HEK293 (cell line): Measurements from ENCODE around the gene CORO2B.

Experiments used
- BCL11A ChIP-seq: fragments of 450-650 bp; formaldehyde crosslinking; IDR thresholded peaks from 2 replicates; pipeline ENCODE4 v1.5.1; 2016; ENCODE audit warnings: low read depth, missing biosample characterization, missing genetic modification characterization
- GFI1B ChIP-seq: fragments of 450-650 bp; formaldehyde crosslinking; IDR thresholded peaks from 2 replicates; pipeline ENCODE4 v1.5.1; 2016; ENCODE audit warnings: missing biosample characterization, missing genetic modification characterization
- HOXD13 ChIP-seq: sonication (generic); formaldehyde crosslinking; IDR thresholded peaks from 2 replicates; pipeline ENCODE4 v1.8.0; 2022; ENCODE audit warnings: missing genetic modification reagents, borderline replicate concordance
- ZBTB17 ChIP-seq: fragments of 450-650 bp; formaldehyde crosslinking; IDR thresholded peaks from 2 replicates; pipeline ENCODE4 v1.5.1; 2016; ENCODE audit warnings: missing biosample characterization, missing genetic modification characterization
- ZFP41 ChIP-seq: fragments of 450-650 bp; formaldehyde crosslinking; IDR thresholded peaks from 2 replicates; pipeline ENCODE4 v1.5.1; 2016; ENCODE audit warnings: missing biosample characterization, missing genetic modification characterization, borderline replicate concordance
- ZNF140 ChIP-seq: fragments of 450-650 bp; formaldehyde crosslinking; IDR thresholded peaks from 2 replicates; pipeline ENCODE4 v1.5.1; 2016; ENCODE audit warnings: missing biosample characterization, missing genetic modification characterization
- ZNF16 ChIP-seq: fragments of 450-650 bp; formaldehyde crosslinking; IDR thresholded peaks from 2 replicates; pipeline ENCODE4 v1.5.1; 2016; ENCODE audit warnings: low read depth, missing biosample characterization, missing genetic modification characterization
- ZNF223 ChIP-seq: fragments of 450-650 bp; formaldehyde crosslinking; IDR thresholded peaks from 2 replicates; pipeline ENCODE4 v1.5.1; 2016; ENCODE audit warnings: missing biosample characterization, missing genetic modification characterization
- ZNF239 ChIP-seq: fragments of 450-650 bp; formaldehyde crosslinking; IDR thresholded peaks from 2 replicates; pipeline ENCODE4 v1.5.1; 2016; ENCODE audit warnings: missing biosample characterization, missing genetic modification characterization
- ZNF391 ChIP-seq: fragments of 450-650 bp; formaldehyde crosslinking; IDR thresholded peaks from 2 replicates; pipeline ENCODE4 v1.5.1; 2016; ENCODE audit warnings: low read depth, missing biosample characterization, missing genetic modification characterization, borderline replicate concordance
- ZNF529 ChIP-seq: fragments of 450-650 bp; formaldehyde crosslinking; IDR thresholded peaks from 2 replicates; pipeline ENCODE4 v1.5.1; 2017; ENCODE audit warnings: missing genetic modification characterization, missing biosample characterization; ENCODE audit not compliant: insufficient replicate concordance
- ZNF530 ChIP-seq: fragments of 450-650 bp; formaldehyde crosslinking; IDR thresholded peaks from 2 replicates; pipeline ENCODE4 v1.5.1; 2016; ENCODE audit warnings: low read depth, missing biosample characterization, missing genetic modification characterization
- ZNF548 ChIP-seq: fragments of 450-650 bp; formaldehyde crosslinking; IDR thresholded peaks from 2 replicates; pipeline ENCODE4 v1.5.1; 2016; ENCODE audit warnings: missing biosample characterization, missing genetic modification characterization
- ZNF654 ChIP-seq: fragments of 450-650 bp; formaldehyde crosslinking; IDR thresholded peaks from 2 replicates; pipeline ENCODE4 v1.5.1; 2016; ENCODE audit warnings: low read depth, missing biosample characterization, missing genetic modification characterization
- ZNF792 ChIP-seq: fragments of 450-650 bp; formaldehyde crosslinking; IDR thresholded peaks from 2 replicates; pipeline ENCODE4 v1.5.1; 2016; ENCODE audit warnings: missing biosample characterization, missing genetic modification characterization
- ZSCAN23 ChIP-seq: fragments of 450-650 bp; formaldehyde crosslinking; IDR thresholded peaks from 2 replicates; pipeline ENCODE4 v1.5.1; 2016; ENCODE audit warnings: missing biosample characterization, missing genetic modification characterization
- TF ChIP-seq, protein P1 (sequence below): fragments of 450-650 bp; IDR thresholded peaks from 2 replicates; pipeline ENCODE4 v1.5.1; 2018; ENCODE audit warnings: missing biosample characterization, mild to moderate bottlenecking, missing genetic modification characterization
- TF ChIP-seq, protein P2 (sequence below): fragments of 450-650 bp; formaldehyde crosslinking; IDR thresholded peaks from 2 replicates; pipeline ENCODE4 v1.5.1; 2016; ENCODE audit warnings: missing biosample characterization, missing genetic modification characterization
- TF ChIP-seq, protein P3 (sequence below): fragments of 450-650 bp; formaldehyde crosslinking; optimal IDR thresholded peaks from 2 replicates; pipeline ENCODE3; 2016; ENCODE audit warnings: missing biosample characterization, mild to moderate bottlenecking, missing genetic modification characterization
- TF ChIP-seq, protein P4 (sequence below): fragments of 450-650 bp; formaldehyde crosslinking; IDR thresholded peaks from 2 replicates; pipeline ENCODE4 v1.5.1; 2016; ENCODE audit warnings: missing biosample characterization, missing genetic modification characterization, borderline replicate concordance
- TF ChIP-seq, protein P5 (sequence below): fragments of 450-650 bp; formaldehyde crosslinking; IDR thresholded peaks from 2 replicates; pipeline ENCODE4 v1.5.1; 2016; ENCODE audit warnings: missing biosample characterization, missing genetic modification characterization
- TF ChIP-seq, protein P6 (sequence below): fragments of 450-650 bp; formaldehyde crosslinking; IDR thresholded peaks from 2 replicates; pipeline ENCODE4 v1.5.1; 2016; ENCODE audit warnings: missing biosample characterization, missing genetic modification characterization
- TF ChIP-seq, protein P7 (sequence below): fragments of 450-650 bp; formaldehyde crosslinking; IDR thresholded peaks from 2 replicates; pipeline ENCODE4; 2016; ENCODE audit warnings: missing biosample characterization, missing genetic modification characterization

CORO2B gene

DNA sequence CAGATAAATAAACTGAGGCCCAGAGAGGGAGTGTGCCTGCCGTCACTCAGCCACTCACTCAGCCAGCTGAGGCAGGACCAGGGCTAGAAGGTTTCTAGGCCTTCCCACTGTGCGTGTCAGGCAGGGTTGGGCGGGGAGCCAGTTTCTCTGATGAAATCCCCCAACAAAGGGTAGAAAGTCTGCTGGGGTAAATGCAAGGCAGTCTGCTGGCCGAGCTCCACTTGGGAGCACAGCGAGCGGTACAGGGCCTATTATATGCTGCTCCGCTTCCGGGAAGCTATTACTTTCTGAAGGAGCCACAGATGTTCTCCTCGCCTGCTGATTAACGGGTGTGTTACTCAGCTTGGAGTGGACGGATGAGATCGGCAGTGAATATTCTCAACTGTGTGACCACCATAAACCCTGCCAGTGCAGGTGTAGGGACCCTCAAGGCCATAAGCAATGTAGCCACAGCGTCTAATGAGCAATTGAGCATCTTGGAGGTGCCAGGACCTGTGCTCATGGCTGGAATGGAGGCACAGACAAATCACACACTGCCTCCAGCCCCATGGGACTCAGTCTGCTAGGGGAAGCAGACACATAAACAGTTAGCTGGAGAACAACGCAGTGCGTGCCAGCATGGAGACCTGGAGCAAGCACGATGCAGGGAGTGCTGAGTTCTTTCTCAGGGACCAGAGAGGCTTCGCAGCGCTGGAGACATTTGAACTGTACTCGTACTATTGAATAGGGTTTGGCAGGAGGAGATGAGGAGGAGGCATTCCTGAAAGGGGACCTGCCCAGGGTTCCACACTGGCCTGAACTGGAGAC, 42.1 kb downstream of the CORO2B start (continued):
- TF ChIP-seq, protein P1, sequence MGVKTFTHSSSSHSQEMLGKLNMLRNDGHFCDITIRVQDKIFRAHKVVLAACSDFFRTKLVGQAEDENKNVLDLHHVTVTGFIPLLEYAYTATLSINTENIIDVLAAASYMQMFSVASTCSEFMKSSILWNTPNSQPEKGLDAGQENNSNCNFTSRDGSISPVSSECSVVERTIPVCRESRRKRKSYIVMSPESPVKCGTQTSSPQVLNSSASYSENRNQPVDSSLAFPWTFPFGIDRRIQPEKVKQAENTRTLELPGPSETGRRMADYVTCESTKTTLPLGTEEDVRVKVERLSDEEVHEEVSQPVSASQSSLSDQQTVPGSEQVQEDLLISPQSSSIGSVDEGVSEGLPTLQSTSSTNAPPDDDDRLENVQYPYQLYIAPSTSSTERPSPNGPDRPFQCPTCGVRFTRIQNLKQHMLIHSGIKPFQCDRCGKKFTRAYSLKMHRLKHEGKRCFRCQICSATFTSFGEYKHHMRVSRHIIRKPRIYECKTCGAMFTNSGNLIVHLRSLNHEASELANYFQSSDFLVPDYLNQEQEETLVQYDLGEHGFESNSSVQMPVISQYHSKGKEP, result peak; percentile 81
- TF ChIP-seq, protein P2, sequence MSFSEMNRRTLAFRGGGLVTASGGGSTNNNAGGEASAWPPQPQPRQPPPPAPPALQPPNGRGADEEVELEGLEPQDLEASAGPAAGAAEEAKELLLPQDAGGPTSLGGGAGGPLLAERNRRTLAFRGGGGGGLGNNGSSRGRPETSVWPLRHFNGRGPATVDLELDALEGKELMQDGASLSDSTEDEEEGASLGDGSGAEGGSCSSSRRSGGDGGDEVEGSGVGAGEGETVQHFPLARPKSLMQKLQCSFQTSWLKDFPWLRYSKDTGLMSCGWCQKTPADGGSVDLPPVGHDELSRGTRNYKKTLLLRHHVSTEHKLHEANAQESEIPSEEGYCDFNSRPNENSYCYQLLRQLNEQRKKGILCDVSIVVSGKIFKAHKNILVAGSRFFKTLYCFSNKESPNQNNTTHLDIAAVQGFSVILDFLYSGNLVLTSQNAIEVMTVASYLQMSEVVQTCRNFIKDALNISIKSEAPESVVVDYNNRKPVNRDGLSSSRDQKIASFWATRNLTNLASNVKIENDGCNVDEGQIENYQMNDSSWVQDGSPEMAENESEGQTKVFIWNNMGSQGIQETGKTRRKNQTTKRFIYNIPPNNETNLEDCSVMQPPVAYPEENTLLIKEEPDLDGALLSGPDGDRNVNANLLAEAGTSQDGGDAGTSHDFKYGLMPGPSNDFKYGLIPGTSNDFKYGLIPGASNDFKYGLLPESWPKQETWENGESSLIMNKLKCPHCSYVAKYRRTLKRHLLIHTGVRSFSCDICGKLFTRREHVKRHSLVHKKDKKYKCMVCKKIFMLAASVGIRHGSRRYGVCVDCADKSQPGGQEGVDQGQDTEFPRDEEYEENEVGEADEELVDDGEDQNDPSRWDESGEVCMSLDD (tag by site-specific recombination), result no peak
- TF ChIP-seq ZNF792 (tag by site-specific recombination) (no peak), ZNF654 (no peak), ZNF529 (no peak), GFI1B (tag by site-specific recombination) (no peak), ZNF223 (tag by site-specific recombination) (no peak), ZNF530 (no peak), HOXD13 (no peak), ZNF239 (tag by site-specific recombination) (no peak), BCL11A (tag by site-specific recombination) (no peak), ZSCAN23 (tag by site-specific recombination) (no peak), ZFP41 (tag by site-specific recombination) (no peak), ZNF16 (no peak), ZNF140 (tag by site-specific recombination) (no peak), ZBTB17 (tag by site-specific recombination) (peak; percentile 96), ZNF391 (tag by site-specific recombination) (no peak), ZNF548 (tag by site-specific recombination) (no peak)
- TF ChIP-seq, protein P3, sequence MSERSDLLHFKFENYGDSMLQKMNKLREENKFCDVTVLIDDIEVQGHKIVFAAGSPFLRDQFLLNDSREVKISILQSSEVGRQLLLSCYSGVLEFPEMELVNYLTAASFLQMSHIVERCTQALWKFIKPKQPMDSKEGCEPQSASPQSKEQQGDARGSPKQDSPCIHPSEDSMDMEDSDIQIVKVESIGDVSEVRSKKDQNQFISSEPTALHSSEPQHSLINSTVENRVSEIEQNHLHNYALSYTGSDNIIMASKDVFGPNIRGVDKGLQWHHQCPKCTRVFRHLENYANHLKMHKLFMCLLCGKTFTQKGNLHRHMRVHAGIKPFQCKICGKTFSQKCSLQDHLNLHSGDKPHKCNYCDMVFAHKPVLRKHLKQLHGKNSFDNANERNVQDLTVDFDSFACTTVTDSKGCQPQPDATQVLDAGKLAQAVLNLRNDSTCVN (tag by site-specific recombination), result no peak
- TF ChIP-seq, protein P4, sequence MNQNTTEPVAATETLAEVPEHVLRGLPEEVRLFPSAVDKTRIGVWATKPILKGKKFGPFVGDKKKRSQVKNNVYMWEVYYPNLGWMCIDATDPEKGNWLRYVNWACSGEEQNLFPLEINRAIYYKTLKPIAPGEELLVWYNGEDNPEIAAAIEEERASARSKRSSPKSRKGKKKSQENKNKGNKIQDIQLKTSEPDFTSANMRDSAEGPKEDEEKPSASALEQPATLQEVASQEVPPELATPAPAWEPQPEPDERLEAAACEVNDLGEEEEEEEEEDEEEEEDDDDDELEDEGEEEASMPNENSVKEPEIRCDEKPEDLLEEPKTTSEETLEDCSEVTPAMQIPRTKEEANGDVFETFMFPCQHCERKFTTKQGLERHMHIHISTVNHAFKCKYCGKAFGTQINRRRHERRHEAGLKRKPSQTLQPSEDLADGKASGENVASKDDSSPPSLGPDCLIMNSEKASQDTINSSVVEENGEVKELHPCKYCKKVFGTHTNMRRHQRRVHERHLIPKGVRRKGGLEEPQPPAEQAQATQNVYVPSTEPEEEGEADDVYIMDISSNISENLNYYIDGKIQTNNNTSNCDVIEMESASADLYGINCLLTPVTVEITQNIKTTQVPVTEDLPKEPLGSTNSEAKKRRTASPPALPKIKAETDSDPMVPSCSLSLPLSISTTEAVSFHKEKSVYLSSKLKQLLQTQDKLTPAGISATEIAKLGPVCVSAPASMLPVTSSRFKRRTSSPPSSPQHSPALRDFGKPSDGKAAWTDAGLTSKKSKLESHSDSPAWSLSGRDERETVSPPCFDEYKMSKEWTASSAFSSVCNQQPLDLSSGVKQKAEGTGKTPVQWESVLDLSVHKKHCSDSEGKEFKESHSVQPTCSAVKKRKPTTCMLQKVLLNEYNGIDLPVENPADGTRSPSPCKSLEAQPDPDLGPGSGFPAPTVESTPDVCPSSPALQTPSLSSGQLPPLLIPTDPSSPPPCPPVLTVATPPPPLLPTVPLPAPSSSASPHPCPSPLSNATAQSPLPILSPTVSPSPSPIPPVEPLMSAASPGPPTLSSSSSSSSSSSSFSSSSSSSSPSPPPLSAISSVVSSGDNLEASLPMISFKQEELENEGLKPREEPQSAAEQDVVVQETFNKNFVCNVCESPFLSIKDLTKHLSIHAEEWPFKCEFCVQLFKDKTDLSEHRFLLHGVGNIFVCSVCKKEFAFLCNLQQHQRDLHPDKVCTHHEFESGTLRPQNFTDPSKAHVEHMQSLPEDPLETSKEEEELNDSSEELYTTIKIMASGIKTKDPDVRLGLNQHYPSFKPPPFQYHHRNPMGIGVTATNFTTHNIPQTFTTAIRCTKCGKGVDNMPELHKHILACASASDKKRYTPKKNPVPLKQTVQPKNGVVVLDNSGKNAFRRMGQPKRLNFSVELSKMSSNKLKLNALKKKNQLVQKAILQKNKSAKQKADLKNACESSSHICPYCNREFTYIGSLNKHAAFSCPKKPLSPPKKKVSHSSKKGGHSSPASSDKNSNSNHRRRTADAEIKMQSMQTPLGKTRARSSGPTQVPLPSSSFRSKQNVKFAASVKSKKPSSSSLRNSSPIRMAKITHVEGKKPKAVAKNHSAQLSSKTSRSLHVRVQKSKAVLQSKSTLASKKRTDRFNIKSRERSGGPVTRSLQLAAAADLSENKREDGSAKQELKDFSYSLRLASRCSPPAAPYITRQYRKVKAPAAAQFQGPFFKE, result no peak
- TF ChIP-seq, protein P5, sequence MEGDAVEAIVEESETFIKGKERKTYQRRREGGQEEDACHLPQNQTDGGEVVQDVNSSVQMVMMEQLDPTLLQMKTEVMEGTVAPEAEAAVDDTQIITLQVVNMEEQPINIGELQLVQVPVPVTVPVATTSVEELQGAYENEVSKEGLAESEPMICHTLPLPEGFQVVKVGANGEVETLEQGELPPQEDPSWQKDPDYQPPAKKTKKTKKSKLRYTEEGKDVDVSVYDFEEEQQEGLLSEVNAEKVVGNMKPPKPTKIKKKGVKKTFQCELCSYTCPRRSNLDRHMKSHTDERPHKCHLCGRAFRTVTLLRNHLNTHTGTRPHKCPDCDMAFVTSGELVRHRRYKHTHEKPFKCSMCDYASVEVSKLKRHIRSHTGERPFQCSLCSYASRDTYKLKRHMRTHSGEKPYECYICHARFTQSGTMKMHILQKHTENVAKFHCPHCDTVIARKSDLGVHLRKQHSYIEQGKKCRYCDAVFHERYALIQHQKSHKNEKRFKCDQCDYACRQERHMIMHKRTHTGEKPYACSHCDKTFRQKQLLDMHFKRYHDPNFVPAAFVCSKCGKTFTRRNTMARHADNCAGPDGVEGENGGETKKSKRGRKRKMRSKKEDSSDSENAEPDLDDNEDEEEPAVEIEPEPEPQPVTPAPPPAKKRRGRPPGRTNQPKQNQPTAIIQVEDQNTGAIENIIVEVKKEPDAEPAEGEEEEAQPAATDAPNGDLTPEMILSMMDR (tag by site-specific recombination), result no peak
- TF ChIP-seq, protein P6, sequence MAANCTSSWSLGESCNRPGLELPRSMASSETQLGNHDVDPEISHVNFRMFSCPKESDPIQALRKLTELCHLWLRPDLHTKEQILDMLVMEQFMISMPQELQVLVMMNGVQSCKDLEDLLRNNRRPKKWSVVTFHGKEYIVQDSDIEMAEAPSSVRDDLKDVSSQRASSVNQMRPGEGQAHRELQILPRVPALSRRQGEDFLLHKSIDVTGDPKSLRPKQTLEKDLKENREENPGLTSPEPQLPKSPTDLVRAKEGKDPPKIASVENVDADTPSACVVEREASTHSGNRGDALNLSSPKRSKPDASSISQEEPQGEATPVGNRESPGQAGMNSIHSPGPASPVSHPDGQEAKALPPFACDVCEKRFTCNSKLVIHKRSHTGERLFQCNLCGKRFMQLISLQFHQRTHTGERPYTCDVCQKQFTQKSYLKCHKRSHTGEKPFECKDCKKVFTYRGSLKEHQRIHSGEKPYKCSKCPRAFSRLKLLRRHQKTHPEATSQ, result no peak
- TF ChIP-seq, protein P7, sequence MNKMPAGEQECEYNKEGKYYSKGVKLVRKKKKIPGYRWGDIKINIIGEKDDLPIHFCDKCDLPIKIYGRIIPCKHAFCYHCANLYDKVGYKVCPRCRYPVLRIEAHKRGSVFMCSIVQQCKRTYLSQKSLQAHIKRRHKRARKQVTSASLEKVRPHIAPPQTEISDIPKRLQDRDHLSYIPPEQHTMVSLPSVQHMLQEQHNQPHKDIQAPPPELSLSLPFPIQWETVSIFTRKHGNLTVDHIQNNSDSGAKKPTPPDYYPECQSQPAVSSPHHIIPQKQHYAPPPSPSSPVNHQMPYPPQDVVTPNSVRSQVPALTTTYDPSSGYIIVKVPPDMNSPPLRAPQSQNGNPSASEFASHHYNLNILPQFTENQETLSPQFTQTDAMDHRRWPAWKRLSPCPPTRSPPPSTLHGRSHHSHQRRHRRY (tag by site-specific recombination), result no peak
